GM12892 (cell line): Measurements from ENCODE around the gene MAP4K4.
"Not testable (repeated sequence)": the region's sequence is repeated elsewhere in the genome, so short reads cannot be mapped to it uniquely, and the experiment has no call there.

ENCODE experiments used
- DNase-seq: peaks from one replicate; pipeline ENCODE4 v3.0.0; 2011; ENCODE audit not compliant: insufficient read length
- FAIRE-seq: peaks from 2 replicates; lab custom pipeline; 2011; peaks lifted over from hg19 to GRCh38; lab: Jason Lieb, UNC
- POLR2A ChIP-seq: IDR thresholded peaks from 2 replicates; pipeline ENCODE4 v1.6.1; 2011; ENCODE audit warnings: low read depth, low read length, control low read depth
- POLR2AphosphoS5 ChIP-seq: IDR thresholded peaks from 2 replicates; pipeline ENCODE4 v1.6.1; 2011; ENCODE audit warnings: low read depth, low read length, control low read depth
- TAF1 ChIP-seq: IDR thresholded peaks from 2 replicates; pipeline ENCODE4 v1.6.1; 2011; ENCODE audit warnings: low read depth, mild to moderate bottlenecking, control low read depth, low read length, borderline replicate concordance

MAP4K4 gene

DNA sequence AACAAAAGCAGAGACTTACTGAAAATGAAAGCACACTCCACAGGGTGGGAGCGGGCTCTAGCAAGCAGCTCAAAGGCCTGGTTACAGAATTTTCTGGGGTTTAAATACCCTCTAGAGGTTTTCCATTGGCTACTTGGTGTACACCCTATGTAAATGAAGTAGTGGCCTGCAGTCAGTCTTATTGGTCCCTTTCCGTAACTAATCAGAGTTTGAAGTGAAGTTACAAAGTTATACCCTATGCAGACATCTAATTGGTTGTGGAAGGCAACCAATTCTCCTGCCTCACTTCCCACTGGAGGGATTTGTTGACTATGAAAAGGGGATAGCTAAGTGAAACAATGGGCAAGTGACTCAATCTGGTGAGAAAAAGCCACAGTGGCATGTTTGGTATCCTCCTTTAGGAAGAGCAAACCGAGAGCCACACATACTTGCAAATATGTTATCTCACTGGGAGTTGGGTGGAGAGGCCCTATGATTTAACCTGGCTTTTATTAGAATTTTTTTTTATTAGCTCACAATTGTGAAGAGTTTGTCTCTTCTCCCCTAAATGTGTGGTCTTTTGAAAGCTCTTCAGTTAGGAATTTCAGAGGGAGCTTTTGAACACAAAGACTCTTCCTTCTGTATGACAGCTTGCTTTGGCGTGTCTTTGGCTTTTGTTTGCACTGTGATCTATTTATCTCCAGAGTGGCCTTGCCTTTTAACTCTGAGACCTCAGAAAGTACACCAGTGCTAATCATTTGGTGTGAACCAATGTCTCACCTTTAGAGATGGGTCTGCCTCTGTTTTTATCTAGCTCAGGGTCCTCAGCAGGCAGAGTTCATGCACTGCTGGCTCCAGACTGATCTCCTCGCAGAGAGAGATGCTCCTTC, 69.6 kb downstream of the MAP4K4 start:
- DNase-seq (no peak), FAIRE-seq (no peak)
- TF ChIP-seq TAF1, result no peak
- no peak for TF ChIP-seq POLR2A
- no peak for TF ChIP-seq POLR2AphosphoS5

DNA sequence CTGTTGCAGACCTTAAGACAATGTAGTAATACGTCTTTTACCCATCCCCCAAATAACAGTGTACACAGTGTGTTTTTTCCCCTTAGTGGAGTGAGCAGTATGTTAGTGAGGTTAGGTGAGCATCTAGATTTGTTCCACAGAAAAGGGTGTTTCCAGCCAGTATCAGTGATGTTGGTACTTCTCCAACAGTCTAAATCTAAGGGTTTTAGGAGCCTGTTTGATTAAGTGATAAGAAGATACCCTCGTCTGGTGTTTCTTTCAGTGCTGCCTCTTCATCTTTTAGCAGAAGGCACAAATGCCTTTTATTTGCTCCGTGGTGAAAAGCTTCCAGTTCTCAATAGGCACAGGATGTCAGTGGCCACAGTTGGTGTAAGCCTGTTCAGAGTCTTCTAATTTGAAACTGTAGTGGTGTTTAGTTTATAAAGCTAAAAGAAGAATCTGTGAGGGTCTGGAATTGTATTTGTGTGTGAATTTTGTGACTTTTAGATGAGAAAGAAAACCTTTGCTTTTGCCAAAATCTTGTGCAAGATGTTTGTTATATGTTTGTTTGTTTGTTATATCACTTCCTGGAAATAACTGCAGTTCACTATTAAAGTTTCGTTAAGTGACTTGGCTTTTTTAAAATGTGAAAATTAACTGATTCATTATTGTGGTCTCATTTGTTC, 71.2 kb downstream of the MAP4K4 start:
- TF ChIP-seq POLR2AphosphoS5, result no peak
- TF ChIP-seq TAF1, result no peak
- no peak for TF ChIP-seq POLR2A
- DNase-seq (no peak), FAIRE-seq (no peak)

DNA sequence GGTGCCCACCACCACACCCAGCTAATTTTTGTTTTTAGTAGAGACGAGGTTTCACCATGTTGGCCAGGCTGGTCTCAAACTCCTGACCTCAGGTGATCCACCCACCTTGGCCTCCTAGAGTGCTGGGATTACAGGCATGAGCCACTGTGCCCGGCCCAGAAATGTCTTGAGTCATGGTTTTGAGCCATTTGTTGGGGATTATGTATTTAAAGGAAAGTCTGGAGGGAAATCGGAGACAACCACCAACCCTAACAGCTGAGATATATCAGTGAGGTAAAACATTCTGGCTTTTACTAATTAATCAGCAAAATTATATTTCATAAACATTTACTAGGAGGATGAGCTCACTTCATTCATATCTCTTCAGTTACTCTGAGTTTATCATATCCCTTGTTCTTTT, 72.2 kb downstream of the MAP4K4 start:
- not testable (repeated sequence) for DNase-seq, FAIRE-seq

DNA sequence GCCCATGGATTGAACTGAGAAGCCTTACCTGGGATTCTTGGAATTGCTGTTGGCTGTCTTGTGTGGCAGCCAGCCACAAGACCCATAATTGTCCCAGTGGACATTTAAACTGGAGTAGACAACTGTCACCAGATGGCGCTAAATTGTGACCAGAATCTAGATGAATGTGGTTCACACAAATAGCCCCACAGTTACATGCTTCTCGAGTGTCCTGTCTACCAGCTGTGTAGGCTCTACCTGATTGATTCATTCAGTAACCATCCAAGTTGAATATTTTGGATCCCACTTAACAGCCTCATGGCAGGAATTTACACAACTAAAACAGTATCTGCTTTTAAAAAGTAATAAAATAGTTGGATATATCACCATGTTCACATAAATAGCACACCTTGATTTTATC, 73.2 kb downstream of the MAP4K4 start:
- FAIRE-seq (peak; percentile 40), DNase-seq (no peak)
- no peak for TF ChIP-seq POLR2AphosphoS5
- no peak for TF ChIP-seq TAF1
- no peak for TF ChIP-seq POLR2A

DNA sequence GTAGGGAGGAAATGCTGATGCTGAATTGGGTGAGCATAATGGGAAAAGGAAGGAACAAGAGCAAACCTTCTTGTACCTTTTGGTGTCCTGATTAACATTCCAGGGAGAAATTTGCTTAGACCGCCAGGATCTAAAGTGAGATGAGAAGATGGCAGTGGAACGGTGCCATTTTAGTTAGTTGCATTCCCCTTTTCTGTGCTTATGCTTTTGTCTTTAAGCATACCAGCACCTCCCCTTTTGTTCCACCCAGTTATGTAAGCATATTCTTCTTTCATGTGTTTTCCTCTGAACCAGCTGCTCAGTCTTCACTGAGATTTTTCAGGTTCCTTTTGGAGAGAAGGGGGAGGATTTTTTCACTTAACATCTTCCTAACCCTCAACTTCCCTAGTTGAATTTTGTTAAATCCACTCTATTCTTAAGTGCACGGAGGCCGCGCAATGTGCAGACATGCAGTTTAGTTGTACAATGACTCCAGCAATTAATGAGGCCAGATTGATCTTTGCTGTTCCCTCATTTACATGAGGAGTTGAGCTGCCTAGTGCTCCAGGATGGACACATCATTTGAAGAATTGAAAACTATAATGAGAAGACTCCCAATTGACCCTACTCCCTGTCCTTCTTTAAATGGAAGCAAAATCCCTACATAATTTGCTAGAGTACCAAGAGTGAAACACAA, 73.9 kb downstream of the MAP4K4 start:
- DNase-seq (no peak), FAIRE-seq (no peak)
- TF ChIP-seq POLR2A (no peak), POLR2AphosphoS5 (no peak)

DNA sequence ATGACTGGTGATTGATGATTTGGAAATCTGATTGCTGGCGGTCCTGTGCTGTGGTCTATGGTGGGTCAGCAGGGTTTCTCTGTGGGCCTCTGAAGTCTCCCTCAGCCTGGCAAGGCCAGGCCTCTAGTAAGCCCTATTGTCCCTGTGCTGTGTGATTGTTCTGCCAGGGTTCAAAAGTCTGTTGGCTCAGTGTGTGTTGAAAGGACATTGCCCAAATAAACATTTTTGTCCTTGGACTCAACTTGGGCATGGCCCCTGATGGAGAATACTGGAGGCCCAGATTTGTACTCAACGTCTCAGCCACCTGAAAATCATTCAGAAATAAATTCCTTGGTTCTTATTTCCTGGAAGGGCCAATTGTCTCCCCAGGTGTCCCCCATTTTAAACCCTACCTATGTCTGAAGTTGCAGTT, 74.4 kb downstream of the MAP4K4 start:
- DNase-seq, result no peak
- no peak for FAIRE-seq
- TF ChIP-seq TAF1, result no peak
- no peak for TF ChIP-seq POLR2AphosphoS5
- TF ChIP-seq POLR2A, result no peak

DNA sequence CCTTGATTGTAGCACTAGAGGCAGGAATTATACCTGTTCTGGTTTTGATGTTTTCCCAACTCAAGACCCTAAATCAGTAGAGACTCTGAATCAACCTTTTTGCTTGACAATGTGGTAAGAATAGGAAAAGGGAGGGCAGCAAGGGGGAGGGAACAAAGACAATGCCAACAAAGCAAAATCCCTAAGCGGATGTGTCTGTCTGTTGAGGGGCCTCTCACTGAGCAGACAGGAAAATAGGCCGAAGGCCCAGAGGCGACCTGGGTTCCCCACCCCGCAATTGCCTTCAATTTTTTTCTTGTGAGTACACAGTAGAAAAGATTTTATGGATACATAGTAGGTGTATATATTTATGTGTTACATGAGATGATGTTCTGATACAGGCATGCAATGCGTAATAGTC, 75.6 kb downstream of the MAP4K4 start:
- FAIRE-seq, result no peak
- DNase-seq, result no peak
- TF ChIP-seq TAF1 (no peak), POLR2A (no peak), POLR2AphosphoS5 (no peak)

DNA sequence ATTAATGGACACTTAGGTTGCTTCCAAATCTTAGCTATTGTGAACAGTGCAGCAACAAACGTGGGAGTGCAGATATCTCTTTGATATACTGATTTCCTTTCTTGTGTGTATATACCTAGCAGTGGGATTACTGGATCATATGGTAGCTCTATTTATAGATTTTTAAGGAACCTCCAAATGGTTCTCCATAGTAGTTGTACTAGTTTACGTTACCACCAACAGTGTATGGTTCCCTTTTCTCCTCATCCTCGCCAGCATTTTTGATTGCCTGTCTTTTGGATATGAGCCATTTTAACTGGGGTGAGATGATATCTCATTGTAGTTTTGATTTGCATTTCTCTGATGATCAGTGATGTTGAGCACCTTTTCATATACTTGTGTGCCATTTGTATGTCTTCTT, 76.5 kb downstream of the MAP4K4 start:
- DNase-seq, FAIRE-seq: not testable (repeated sequence)

DNA sequence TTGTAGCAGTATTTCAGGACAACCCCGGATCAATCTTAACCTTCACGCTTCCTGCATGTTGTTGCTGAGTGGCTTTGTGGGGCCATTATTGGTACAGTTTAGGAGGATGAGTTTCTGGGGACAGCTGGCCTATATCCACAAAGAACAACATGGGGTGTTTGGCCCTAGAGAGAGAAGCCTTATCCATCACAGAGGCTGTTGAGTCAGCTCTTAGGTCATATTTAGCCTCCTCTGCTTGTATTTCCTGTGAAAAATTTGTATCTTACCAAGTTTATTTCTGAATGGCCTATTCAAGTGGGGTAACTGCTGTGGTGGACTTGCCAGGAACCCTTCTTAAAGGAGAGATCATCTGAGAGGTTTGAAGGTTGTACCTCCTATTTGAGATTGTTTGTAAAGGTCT, 77.6 kb downstream of the MAP4K4 start:
- no peak for DNase-seq
- no peak for FAIRE-seq
- TF ChIP-seq POLR2AphosphoS5 (no peak), TAF1 (no peak), POLR2A (no peak)

DNA sequence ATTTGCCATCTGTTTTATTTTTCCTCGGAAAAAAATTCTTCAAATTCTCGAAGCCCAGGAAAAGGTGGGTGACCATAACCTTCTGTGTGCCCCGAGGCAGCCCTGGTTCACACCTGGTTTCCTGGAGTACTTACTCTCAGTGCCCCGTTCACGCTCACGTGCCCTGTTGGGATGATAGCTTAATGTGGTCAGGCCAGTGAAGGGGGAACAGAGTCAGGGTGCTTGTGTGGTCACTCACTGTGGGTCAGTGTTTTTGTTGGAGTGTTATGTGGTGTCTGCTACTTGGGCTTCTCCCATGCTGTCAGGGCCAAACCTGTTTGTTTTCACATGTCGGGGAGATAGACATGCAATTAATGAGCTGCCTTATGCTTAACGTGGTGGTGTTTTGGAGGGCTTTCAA, 78.1 kb downstream of the MAP4K4 start:
- DNase-seq (no peak), FAIRE-seq (no peak)
- no peak for TF ChIP-seq POLR2AphosphoS5
- TF ChIP-seq TAF1, result no peak
- no peak for TF ChIP-seq POLR2A

DNA sequence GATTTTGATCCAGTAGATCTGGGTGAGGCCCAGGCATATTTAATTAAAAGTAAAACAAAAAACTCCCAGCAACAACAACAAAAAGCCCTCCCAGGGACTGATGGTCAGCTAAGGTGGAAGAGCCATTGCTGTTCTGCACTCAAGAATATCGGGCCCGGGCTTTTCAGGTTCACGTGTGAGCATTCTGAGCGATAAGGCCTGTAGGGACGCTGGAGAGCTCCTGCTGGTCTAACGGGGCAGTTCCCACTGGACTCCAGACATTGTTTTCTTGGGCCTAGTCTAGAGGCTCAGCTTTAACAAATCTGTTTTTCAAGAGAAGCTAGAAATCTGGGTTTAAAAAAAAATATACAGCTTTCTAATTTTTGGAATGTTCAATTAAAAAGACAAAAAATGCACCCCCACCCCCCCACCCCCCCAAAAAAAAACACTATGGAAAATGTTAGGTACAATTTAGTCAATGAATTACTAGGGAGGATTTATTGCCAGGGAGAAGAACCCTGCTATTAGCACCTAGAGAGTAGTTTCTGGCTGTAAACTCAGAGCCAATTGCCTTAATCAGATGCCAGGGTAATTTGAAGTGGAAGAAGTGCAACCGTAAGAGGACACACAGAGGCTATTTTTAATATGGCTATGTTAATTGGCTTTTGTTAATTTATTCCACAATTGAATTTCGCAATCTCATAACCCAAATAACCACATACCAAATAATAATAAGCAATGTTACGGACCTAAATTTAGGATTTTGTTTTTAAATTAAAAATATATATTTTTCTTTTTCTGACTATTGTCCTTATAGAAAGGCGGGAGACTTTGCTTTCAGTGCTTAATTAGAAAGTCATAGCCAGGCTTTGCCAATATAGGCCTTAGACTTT, 78.9 kb downstream of the MAP4K4 start:
- DNase-seq (no peak), FAIRE-seq (no peak)
- no peak for TF ChIP-seq POLR2AphosphoS5
- no peak for TF ChIP-seq POLR2A
- TF ChIP-seq TAF1, result no peak

DNA sequence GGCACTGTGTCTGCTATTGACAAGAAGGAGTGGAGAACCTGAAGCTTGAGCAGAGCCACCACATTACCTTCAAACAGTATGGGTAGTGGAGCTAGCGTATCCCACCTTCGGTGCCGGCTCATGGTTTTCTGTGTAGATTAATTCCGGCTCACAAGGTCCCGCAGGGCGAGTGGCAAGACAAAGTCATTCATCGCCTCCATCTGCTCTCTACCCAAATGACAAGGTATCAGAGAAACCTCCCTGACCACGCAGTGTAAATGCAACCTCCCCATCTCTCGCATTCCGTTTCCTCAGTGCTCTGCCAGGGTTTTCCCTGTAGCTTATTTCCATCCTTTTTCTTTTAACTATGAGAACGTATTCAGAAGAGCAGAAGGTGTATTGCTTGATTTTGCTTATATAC, 79.8 kb downstream of the MAP4K4 start:
- TF ChIP-seq POLR2AphosphoS5 (no peak), POLR2A (no peak), TAF1 (no peak)
- DNase-seq (no peak), FAIRE-seq (no peak)
